ENCODE measurements around the gene NUP62.

- TF ChIP-seq CEBPB (IDR thresholded peaks at IDR 0.05), result no peak
- TF ChIP-seq RAD21 (IDR thresholded peaks at IDR 0.05; ENCODE audit: low read depth), result no peak
- TF ChIP-seq YY1 (IDR thresholded peaks at IDR 0.05; ENCODE audit: low read depth), result no peak
- TF ChIP-seq EGR1 (IDR thresholded peaks at IDR 0.05), result no peak
- no peak for TF ChIP-seq NFIC (IDR thresholded peaks at IDR 0.05)
- TF ChIP-seq EP300 (IDR thresholded peaks at IDR 0.05; ENCODE audit: borderline replicate concordance), result no peak
- TF ChIP-seq, protein P1, sequence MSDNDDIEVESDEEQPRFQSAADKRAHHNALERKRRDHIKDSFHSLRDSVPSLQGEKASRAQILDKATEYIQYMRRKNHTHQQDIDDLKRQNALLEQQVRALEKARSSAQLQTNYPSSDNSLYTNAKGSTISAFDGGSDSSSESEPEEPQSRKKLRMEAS (IDR thresholded peaks at IDR 0.05), result no peak
- no peak for TF ChIP-seq REST (IDR thresholded peaks at IDR 0.05; ENCODE audit: low read depth)
- TF ChIP-seq FOXM1 (IDR thresholded peaks at IDR 0.05; ENCODE audit: borderline replicate concordance, low read depth), result no peak
- no peak for TF ChIP-seq CREB1 (IDR thresholded peaks at IDR 0.05; ENCODE audit: low read depth)
- no peak for TF ChIP-seq ZBTB7A (IDR thresholded peaks at IDR 0.05; ENCODE audit: low read depth)
- TF ChIP-seq TEAD4 (IDR thresholded peaks at IDR 0.05), result no peak
- TF ChIP-seq TAF1 (IDR thresholded peaks at IDR 0.05; ENCODE audit: low read depth), result no peak
- TF ChIP-seq, protein P2, sequence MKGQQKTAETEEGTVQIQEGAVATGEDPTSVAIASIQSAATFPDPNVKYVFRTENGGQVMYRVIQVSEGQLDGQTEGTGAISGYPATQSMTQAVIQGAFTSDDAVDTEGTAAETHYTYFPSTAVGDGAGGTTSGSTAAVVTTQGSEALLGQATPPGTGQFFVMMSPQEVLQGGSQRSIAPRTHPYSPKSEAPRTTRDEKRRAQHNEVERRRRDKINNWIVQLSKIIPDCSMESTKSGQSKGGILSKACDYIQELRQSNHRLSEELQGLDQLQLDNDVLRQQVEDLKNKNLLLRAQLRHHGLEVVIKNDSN (IDR thresholded peaks at IDR 0.05), result no peak
Observed at GRCh38 chr19:49968279-49968922, 39.1 kb upstream of the NUP62 start.

All from Ishikawa (cell line).